Endothelial cell of hepatic sinusoid (primary cell): ENCODE results near the gene CCL25.

Experiments used
- in situ Hi-C: cut with HindIII; loops from 2 replicates; pipeline ENCODE4 v1.10.0; 2017; ENCODE audit warnings: low sequenced_read_pairs

Gene CCL25

GRCh38 chr19:8109455-8109854 lies 56.9 kb downstream of the CCL25 start:
- in situ Hi-C loops: loop anchor here (5.0 kb wide), 1 partner anchor 37 kb away; no protein-coding TSS in a partner anchor

- in situ Hi-C loops: loop anchor here (5.0 kb wide), 1 partner anchor 38 kb away; no protein-coding TSS in a partner anchor
Measured at GRCh38 chr19:8109890-8110662, 57.5 kb downstream of the CCL25 start.

DNA sequence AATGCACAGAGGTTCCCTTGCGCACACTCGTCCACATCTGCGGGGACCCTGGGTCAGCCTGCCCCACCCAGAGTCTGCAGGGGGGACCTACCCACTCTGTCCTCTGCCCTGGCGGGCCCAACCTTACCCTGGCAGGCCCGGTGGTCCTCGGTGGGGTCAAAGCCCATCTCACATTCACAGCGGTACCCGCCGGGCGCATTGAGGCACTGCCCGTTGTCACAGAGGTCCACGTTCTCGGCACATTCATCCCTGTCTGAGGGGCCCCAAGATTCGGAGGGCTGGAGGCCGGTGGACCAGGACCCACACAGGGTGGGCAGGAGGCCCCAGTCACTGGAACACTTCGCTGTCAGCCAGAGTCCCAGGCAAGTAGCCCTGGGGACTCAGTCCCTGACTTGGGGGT lies 58.4 kb downstream of the CCL25 start:
- in situ Hi-C loops: no loop called here

- in situ Hi-C loops: no loop called here
Measured at GRCh38 chr19:8111376-8111775, 58.8 kb downstream of the CCL25 start.
